MM.1S (cell line): ENCODE data around the gene STYXL1.

ENCODE experiments used
- DNase-seq: peaks from one replicate; pipeline ENCODE4 v3.0.0-alpha.2; 2015
- H2AFZ ChIP-seq: fragments of 300-600 bp; sonication (generic); 2 replicates; pipeline ENCODE4 v1.6.0; 2016; ENCODE audit warnings: antibody characterized with exemption, low read length
- H3F3A ChIP-seq: fragments of 300-600 bp; sonication (generic); 2 replicates; pipeline ENCODE4 v1.6.1; 2016; ENCODE audit warnings: mild to moderate bottlenecking, antibody characterized with exemption, low read length, moderate library complexity, mixed read lengths; ENCODE audit not compliant: insufficient read depth
- H3K27ac ChIP-seq: fragments of 300-600 bp; sonication (generic); 2 replicates; pipeline ENCODE4 v1.5.1; 2016; ENCODE audit warnings: mild to moderate bottlenecking, low read length
- H3K27me3 ChIP-seq: fragments of 300-600 bp; sonication (generic); replicated peaks from 2 replicates; pipeline ENCODE4 v1.6.0; 2016; ENCODE audit warnings: low read length; ENCODE audit not compliant: insufficient read depth
- H3K36me3 ChIP-seq: fragments of 300-600 bp; sonication (generic); replicated peaks from 2 replicates; pipeline ENCODE4 v1.6.1; 2016; ENCODE audit warnings: mild to moderate bottlenecking, low read length, mixed read lengths; ENCODE audit not compliant: insufficient read depth
- H3K4me1 ChIP-seq: fragments of 300-600 bp; sonication (generic); 2 replicates; pipeline ENCODE4 v1.6.1; 2016; ENCODE audit warnings: low read length, mixed read lengths
- H3K4me2 ChIP-seq: fragments of 300-600 bp; sonication (generic); 2 replicates; pipeline ENCODE4 v1.6.0; 2016; ENCODE audit warnings: low read depth, low read length
- H3K4me3 ChIP-seq: fragments of 300-600 bp; sonication (generic); 2 replicates; pipeline ENCODE4 v1.5.1; 2016; ENCODE audit warnings: low read length, mixed read lengths
- H3K79me2 ChIP-seq: fragments of 300-600 bp; sonication (generic); 2 replicates; pipeline ENCODE4 v1.6.1; 2016; ENCODE audit warnings: mixed run types, low read length, mixed read lengths
- H3K9ac ChIP-seq: fragments of 300-600 bp; sonication (generic); 2 replicates; pipeline ENCODE4 v1.6.1; 2016; ENCODE audit warnings: low read length, mixed read lengths
- H3K9me2 ChIP-seq: fragments of 300-600 bp; sonication (generic); replicated peaks from 2 replicates; pipeline ENCODE4 v1.6.1; 2016; ENCODE audit warnings: mild to moderate bottlenecking, low read length, mixed read lengths; ENCODE audit not compliant: insufficient read depth
- H3K9me3 ChIP-seq: fragments of 300-600 bp; sonication (generic); replicated peaks from 2 replicates; pipeline ENCODE4 v1.6.1; 2016; ENCODE audit warnings: mild to moderate bottlenecking, low read length, mixed read lengths; ENCODE audit not compliant: insufficient read depth
- H4K20me1 ChIP-seq: fragments of 300-600 bp; sonication (generic); 2 replicates; pipeline ENCODE4 v1.6.1; 2016; ENCODE audit warnings: mild to moderate bottlenecking, low read length, moderate library complexity, mixed read lengths; ENCODE audit not compliant: insufficient read depth
- EZH2 ChIP-seq: fragments of 300-600 bp; sonication (generic); optimal IDR thresholded peaks from 2 replicates; pipeline ENCODE3; 2017; ENCODE audit warnings: low read depth, mild to moderate bottlenecking, antibody characterized with exemption, low read length, mixed read lengths
- EZH2phosphoT487 ChIP-seq: fragments of 300-600 bp; sonication (generic); IDR thresholded peaks from 2 replicates; pipeline ENCODE4 v1.6.1; 2018; ENCODE audit warnings: antibody characterized with exemption, low read length
- TF ChIP-seq, protein P1 (sequence below): fragments of 300-600 bp; sonication (generic); IDR thresholded peaks from 2 replicates; pipeline ENCODE4 v1.5.1; 2016; ENCODE audit warnings: antibody characterized with exemption, low read length, mixed read lengths

Gene STYXL1

DNA sequence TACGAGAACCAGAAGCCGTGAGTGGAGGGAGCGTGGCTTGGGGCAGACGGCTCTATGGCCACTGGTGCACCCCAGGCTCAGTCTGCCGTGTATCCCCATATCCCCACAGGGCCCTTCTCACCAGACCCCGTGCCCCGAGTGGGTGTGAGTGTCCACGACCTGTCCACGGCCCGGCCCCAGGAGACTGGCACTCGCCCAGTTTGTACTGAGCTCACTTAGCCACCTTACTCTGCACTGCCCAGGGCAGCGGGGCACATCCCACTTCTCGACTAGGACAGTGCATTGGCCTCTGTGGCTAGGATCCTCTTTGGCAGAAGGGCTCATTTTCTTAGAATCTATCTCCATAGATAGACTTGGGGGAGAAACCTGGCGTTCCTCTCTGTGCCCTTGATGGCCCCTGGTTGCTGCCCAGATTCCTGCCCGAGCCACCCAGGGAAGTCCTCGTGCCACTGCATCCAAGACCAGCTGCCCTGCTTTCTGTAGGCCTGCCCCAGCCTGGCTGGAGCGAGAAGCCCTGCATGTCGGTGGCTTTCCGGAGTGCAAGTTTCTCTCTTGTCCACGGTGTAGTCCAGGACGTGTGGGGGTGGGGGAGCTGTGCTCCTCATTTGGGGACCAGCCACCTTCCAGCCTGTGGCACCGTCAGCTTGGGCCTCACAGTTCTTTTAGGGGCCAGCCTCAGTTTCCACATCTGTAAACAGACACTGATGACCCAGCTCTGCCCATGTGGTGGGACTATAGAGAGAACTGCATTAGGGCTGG lies 65.3 kb downstream of the STYXL1 start:
- H3K27me3 ChIP-seq = no peaks in the 10 kb centered on the region
- TF ChIP-seq, protein P1, sequence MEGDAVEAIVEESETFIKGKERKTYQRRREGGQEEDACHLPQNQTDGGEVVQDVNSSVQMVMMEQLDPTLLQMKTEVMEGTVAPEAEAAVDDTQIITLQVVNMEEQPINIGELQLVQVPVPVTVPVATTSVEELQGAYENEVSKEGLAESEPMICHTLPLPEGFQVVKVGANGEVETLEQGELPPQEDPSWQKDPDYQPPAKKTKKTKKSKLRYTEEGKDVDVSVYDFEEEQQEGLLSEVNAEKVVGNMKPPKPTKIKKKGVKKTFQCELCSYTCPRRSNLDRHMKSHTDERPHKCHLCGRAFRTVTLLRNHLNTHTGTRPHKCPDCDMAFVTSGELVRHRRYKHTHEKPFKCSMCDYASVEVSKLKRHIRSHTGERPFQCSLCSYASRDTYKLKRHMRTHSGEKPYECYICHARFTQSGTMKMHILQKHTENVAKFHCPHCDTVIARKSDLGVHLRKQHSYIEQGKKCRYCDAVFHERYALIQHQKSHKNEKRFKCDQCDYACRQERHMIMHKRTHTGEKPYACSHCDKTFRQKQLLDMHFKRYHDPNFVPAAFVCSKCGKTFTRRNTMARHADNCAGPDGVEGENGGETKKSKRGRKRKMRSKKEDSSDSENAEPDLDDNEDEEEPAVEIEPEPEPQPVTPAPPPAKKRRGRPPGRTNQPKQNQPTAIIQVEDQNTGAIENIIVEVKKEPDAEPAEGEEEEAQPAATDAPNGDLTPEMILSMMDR = no peak
- no peaks in the 10 kb centered on the region for H3F3A ChIP-seq
- no peaks in the 10 kb centered on the region for H3K9me2 ChIP-seq
- H3K79me2 ChIP-seq = no peaks in the 10 kb centered on the region
- H3K36me3 ChIP-seq = no peaks in the 10 kb centered on the region
- no peaks in the 10 kb centered on the region for H4K20me1 ChIP-seq
- H3K27ac ChIP-seq = no peak overlapping the region
- H2AFZ ChIP-seq = no peak overlapping the region
- DNase-seq = no peak
- no peaks in the 10 kb centered on the region for H3K9me3 ChIP-seq
- H3K4me3 ChIP-seq = no peak overlapping the region
- no peak overlapping the region for H3K9ac ChIP-seq
- no peak overlapping the region for H3K4me2 ChIP-seq
- H3K4me1 ChIP-seq = no peaks in the 10 kb centered on the region

DNA sequence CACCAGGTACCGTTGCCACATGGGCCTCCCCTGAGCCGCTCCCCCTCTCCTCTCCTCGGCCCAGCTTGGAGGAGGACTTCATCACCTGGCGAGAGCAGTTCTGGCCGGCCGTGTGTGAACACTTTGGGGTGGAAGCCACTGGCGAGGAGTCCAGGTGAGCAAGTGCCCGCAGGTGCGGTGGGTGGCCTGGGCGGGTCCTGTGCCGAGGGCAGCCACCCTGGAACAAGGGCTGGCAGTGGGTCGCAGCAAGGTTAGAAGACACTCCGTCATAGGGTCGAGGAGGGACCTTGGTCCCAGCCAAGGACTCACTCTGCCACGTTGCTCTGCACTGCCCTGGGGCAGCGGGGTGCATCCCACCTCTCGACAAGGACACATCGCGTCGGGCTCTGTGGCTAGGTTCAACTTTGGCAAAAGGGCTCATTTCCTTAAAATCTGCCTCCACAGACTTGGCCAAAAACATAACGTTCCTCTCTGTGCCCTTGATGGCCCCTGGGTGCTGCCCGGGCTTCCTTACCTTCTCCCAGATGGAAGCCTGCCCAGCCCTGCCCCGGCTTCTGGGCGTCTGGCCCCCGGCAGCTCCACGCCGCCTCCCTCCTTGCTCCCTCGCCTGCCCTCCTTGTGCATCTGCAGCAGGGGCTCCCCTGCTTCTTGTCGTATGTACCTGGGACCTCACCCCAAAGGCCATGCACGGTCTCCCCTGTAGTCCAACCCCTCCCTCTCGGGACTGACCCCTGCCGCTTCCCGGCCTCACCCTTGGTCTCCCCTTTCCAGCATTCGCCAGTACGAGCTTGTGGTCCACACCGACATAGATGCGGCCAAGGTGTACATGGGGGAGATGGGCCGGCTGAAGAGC lies 66.1 kb downstream of the STYXL1 start:
- H3K4me3 ChIP-seq = no peak overlapping the region
- no peaks in the 10 kb centered on the region for H3K27me3 ChIP-seq
- H3K9me3 ChIP-seq = no peaks in the 10 kb centered on the region
- H3F3A ChIP-seq = no peaks in the 10 kb centered on the region
- no peak overlapping the region for H3K27ac ChIP-seq
- no peak overlapping the region for H3K4me2 ChIP-seq
- no peaks in the 10 kb centered on the region for H3K79me2 ChIP-seq
- H3K36me3 ChIP-seq = no peaks in the 10 kb centered on the region
- no peaks in the 10 kb centered on the region for H4K20me1 ChIP-seq
- TF ChIP-seq, protein P1 = no peak
- TF ChIP-seq EZH2 (no peak), EZH2phosphoT487 (no peak)
- no peak overlapping the region for H3K9ac ChIP-seq
- no peak for DNase-seq
- H3K9me2 ChIP-seq = no peaks in the 10 kb centered on the region
- no peak overlapping the region for H2AFZ ChIP-seq
- no peaks in the 10 kb centered on the region for H3K4me1 ChIP-seq

- Histone ChIP-seq H4K20me1 (no peaks in the 10 kb centered on the region), H3K27ac (no peak overlapping the region), H3F3A (no peaks in the 10 kb centered on the region), H3K4me1 (no peaks in the 10 kb centered on the region), H3K27me3 (no peaks in the 10 kb centered on the region), H3K4me3 (no peak overlapping the region), H3K4me2 (no peak overlapping the region), H2AFZ (no peak overlapping the region), H3K36me3 (no peaks in the 10 kb centered on the region), H3K9me3 (no peaks in the 10 kb centered on the region), H3K9me2 (no peaks in the 10 kb centered on the region), H3K9ac (no peak overlapping the region), H3K79me2 (no peaks in the 10 kb centered on the region)
- TF ChIP-seq EZH2 (no peak), EZH2phosphoT487 (no peak)
- TF ChIP-seq, protein P1 = no peak
- DNase-seq = no peak
These were observed 66.7 kb downstream of the STYXL1 start for GRCh38 chr7:75981203-75981452.
